ENCODE data around the gene ZMYND12.

DNA sequence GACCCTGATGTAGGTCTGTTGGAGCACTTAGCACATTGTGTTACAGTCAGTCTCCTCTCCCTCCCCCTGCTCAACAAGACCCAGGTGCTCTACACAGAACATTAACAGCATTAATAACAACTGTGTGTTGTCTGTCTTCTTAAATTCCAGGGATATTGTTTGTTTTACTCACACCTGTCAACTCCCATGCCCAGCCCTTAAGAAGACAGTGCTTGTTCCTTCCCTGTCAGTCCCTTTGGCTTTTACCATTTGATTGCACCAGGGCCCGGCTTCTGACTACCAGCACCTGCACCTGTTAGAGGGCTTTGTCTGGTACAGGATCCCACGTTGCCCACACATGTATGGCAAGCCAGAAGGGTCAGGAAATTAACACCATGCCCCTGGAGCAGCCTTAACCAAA is 63.6 kb downstream of the ZMYND12 start:
- TF ChIP-seq CTCF (IDR thresholded peaks at IDR 0.05; ENCODE audit: insufficient read depth, low read length, poor library complexity, severe bottlenecking) (no peak), EZH2phosphoT487 (conservative IDR thresholded peaks at IDR 0.05; ENCODE audit: low read length) (no peak)

Measured in SU-DHL-6 (cell line).